Measurements from ENCODE around the gene DCAF10.
"Not testable (repeated sequence)": the region's sequence is repeated elsewhere in the genome, so short reads cannot be mapped to it uniquely, and the experiment has no call there.

The DCAF10 gene

GRCh38 chr9:37800631-37801286 lies at the start of gene DCAF10:
Gene DCAF10, plus strand, starts transcription at chr9:37800797. Its CDS starts 70 bp downstream, at chr9:37800867.
- peak; percentile 92 for DNase-seq

GRCh38 chr9:37751186-37751585 lies 49.4 kb upstream of the DCAF10 start:
- DNase-seq, result no peak

- not testable (repeated sequence) for DNase-seq
Measured at GRCh38 chr9:37751704-37752103, 48.9 kb upstream of the DCAF10 start.

GRCh38 chr9:37752112-37752511 lies 48.5 kb upstream of the DCAF10 start:
- DNase-seq, result not testable (repeated sequence)

- DNase-seq, result peak in 1 of 2 donors; percentile 16
Measured at GRCh38 chr9:37752642-37753488, 47.7 kb upstream of the DCAF10 start.

- peak; percentile 79 to 80 for DNase-seq
Measured at GRCh38 chr9:37753489-37754190, 47.0 kb upstream of the DCAF10 start, which contains the start of gene TRMT10B. Gene TRMT10B, plus strand, starts transcription at chr9:37753805. Its CDS starts 8,127 bp downstream, at chr9:37761932.

- DNase-seq, result no peak
Measured at GRCh38 chr9:37758747-37759146, 41.9 kb upstream of the DCAF10 start.

- DNase-seq, result no peak
Measured at GRCh38 chr9:37760416-37761161, 40.0 kb upstream of the DCAF10 start.

- no peak for DNase-seq
Measured at GRCh38 chr9:37761511-37761910, 39.1 kb upstream of the DCAF10 start.

- DNase-seq, result not testable (repeated sequence)
Measured at GRCh38 chr9:37765263-37765662, 35.3 kb upstream of the DCAF10 start.

- no peak for DNase-seq
Measured at GRCh38 chr9:37769306-37769705, 31.3 kb upstream of the DCAF10 start.

- DNase-seq, result no peak
Measured at GRCh38 chr9:37769995-37770394, 30.6 kb upstream of the DCAF10 start.

GRCh38 chr9:37775216-37775919 lies 25.2 kb upstream of the DCAF10 start:
- no peak for DNase-seq

GRCh38 chr9:37776328-37776727 lies 24.3 kb upstream of the DCAF10 start:
- no peak for DNase-seq

- DNase-seq, result no peak
Measured at GRCh38 chr9:37778534-37778933, 22.1 kb upstream of the DCAF10 start.

- DNase-seq, result no peak
Measured at GRCh38 chr9:37784291-37784615, 16.3 kb upstream of the DCAF10 start.

GRCh38 chr9:37784616-37785483 lies 15.7 kb upstream of the DCAF10 start, which contains the start of gene EXOSC3:
Gene EXOSC3, minus strand, starts transcription at chr9:37785064. Its CDS starts 20 bp downstream, at chr9:37785044.
- DNase-seq, result peak; percentile 89 to 90

- no peak for DNase-seq
Measured at GRCh38 chr9:37787059-37787458, 13.5 kb upstream of the DCAF10 start.

- DNase-seq, result no peak
Measured at GRCh38 chr9:37788332-37788731, 12.3 kb upstream of the DCAF10 start.

- DNase-seq, result no peak
Measured at GRCh38 chr9:37790096-37790495, 10.5 kb upstream of the DCAF10 start.

GRCh38 chr9:37792122-37792521 lies 8.5 kb upstream of the DCAF10 start:
- DNase-seq, result no peak

Measured in stimulated activated CD4-positive, alpha-beta T cell treated with anti-CD3 and anti-CD28 coated beads, Interleukin-2, amount 100 ng/mL, for 24 hours (primary cell).